ENCODE measurements around the gene MYO5A.

DNA sequence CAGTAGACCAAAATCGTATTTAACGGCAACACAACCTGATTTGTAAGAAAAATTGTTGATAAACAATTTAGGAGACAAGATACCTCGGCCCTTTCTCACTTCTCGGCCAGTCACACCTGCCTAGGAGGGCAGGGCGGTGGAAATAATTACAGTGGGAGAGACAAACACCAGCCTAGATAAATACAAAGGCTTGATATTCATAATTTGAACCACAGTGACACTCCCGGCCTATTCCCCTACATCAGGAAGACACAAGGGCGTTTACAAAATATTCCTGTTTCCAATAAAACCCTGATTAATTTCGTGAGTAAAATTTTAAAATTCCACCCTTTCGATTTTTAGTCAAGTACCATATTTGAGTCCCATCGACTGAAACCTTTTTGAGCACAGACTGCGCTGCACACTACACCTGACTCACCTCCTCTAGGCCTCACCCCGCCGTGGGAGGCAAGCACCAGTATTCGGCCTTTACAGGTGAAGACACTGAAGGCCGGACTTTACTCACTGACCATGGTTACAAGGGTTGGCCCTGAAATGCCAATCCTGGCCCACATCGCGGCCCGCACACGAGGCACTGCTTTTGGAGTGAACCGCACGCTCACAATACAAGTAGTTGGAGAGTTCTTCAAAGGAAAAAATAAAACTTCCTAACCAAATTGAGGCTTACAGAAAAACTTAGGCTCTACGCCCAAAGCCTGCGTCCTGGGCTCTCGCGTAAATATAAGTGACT is 39.4 kb upstream of the MYO5A start:
- TF ChIP-seq POLR2A (IDR thresholded peaks at IDR 0.05; ENCODE audit: low read length), result no peak
- TF ChIP-seq EP300 (IDR thresholded peaks at IDR 0.05), result no peak
- no peak for TF ChIP-seq CBX8 (IDR thresholded peaks at IDR 0.05)
- TF ChIP-seq, protein P1, sequence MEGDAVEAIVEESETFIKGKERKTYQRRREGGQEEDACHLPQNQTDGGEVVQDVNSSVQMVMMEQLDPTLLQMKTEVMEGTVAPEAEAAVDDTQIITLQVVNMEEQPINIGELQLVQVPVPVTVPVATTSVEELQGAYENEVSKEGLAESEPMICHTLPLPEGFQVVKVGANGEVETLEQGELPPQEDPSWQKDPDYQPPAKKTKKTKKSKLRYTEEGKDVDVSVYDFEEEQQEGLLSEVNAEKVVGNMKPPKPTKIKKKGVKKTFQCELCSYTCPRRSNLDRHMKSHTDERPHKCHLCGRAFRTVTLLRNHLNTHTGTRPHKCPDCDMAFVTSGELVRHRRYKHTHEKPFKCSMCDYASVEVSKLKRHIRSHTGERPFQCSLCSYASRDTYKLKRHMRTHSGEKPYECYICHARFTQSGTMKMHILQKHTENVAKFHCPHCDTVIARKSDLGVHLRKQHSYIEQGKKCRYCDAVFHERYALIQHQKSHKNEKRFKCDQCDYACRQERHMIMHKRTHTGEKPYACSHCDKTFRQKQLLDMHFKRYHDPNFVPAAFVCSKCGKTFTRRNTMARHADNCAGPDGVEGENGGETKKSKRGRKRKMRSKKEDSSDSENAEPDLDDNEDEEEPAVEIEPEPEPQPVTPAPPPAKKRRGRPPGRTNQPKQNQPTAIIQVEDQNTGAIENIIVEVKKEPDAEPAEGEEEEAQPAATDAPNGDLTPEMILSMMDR (IDR thresholded peaks at IDR 0.05), result no peak
- no peak for TF ChIP-seq SREBF2 (IDR thresholded peaks at IDR 0.05)
- TF ChIP-seq KDM5A (IDR thresholded peaks at IDR 0.05), result no peak
- TF ChIP-seq NR3C1 (IDR thresholded peaks at IDR 0.05), result no peak
- TF ChIP-seq ELK1 (IDR thresholded peaks at IDR 0.05; ENCODE audit: low read depth, low read length), result no peak
- no peak for TF ChIP-seq KDM1A (IDR thresholded peaks at IDR 0.05; ENCODE audit: low read depth)
